Measurements from ENCODE around the gene SYT7. TPM values are rescaled to one million over a fixed set of nuclear protein-coding genes. Genes with fewer than 3 reads are reported as not detected.
A peak's percentile ranks its signal among the peaks of the same experiment; 100 is the strongest.

SYT7 gene
- total RNA-seq, 1 donor from 2014 or later = 93.6 TPM

GRCh38 chr11:61477727-61478148, 103.1 kb downstream of the SYT7 start:
- peak; percentile 97 for TF ChIP-seq CTCF (IDR thresholded peaks at IDR 0.05; ENCODE audit: partially characterized antibody, unreplicated experiment)
- peak; percentile 84 for DNase-seq
- Mint-ChIP-seq H3K9me3 (ENCODE audit: unreplicated experiment) (peaks cover 2% of the 10 kb centered on the region), H3K27me3 (ENCODE audit: unreplicated experiment) (peaks cover 8% of the 10 kb centered on the region), H3K27ac (ENCODE audit: unreplicated experiment) (no peak overlapping the region), H3K4me3 (ENCODE audit: unreplicated experiment) (no peak overlapping the region), H3K36me3 (ENCODE audit: unreplicated experiment) (peaks cover 10% of the 10 kb centered on the region), H3K4me1 (ENCODE audit: low read depth, unreplicated experiment) (peaks cover 22% of the 10 kb centered on the region)

- Mint-ChIP-seq H3K36me3 (ENCODE audit: unreplicated experiment) (peaks cover 10% of the 10 kb centered on the region), H3K4me1 (ENCODE audit: low read depth, unreplicated experiment) (peaks cover 21% of the 10 kb centered on the region), H3K4me3 (ENCODE audit: unreplicated experiment) (peak overlapping the region; percentile 30), H3K27ac (ENCODE audit: unreplicated experiment) (no peak overlapping the region), H3K27me3 (ENCODE audit: unreplicated experiment) (peaks cover 8% of the 10 kb centered on the region), H3K9me3 (ENCODE audit: unreplicated experiment) (peaks cover 2% of the 10 kb centered on the region)
- no peak for TF ChIP-seq CTCF (IDR thresholded peaks at IDR 0.05; ENCODE audit: partially characterized antibody, unreplicated experiment)
- DNase-seq = no peak
Observed at GRCh38 chr11:61477126-61477525, 103.8 kb downstream of the SYT7 start.

GRCh38 chr11:61476371-61476770, 104.5 kb downstream of the SYT7 start:
- Mint-ChIP-seq H3K27ac (ENCODE audit: unreplicated experiment) (no peak overlapping the region), H3K4me3 (ENCODE audit: unreplicated experiment) (no peak overlapping the region)

GRCh38 chr11:61475433-61475832, 105.4 kb downstream of the SYT7 start:
- no peak overlapping the region for H3K4me3 Mint-ChIP-seq (ENCODE audit: unreplicated experiment)
- H3K4me1 Mint-ChIP-seq (ENCODE audit: low read depth, unreplicated experiment) = peaks cover 7% of the 10 kb centered on the region
- TF ChIP-seq CTCF (IDR thresholded peaks at IDR 0.05; ENCODE audit: partially characterized antibody, unreplicated experiment) = no peak
- peaks cover 7% of the 10 kb centered on the region for H3K27me3 Mint-ChIP-seq (ENCODE audit: unreplicated experiment)
- no peak overlapping the region for H3K27ac Mint-ChIP-seq (ENCODE audit: unreplicated experiment)
- H3K9me3 Mint-ChIP-seq (ENCODE audit: unreplicated experiment) = no peaks in the 10 kb centered on the region
- peaks cover 10% of the 10 kb centered on the region for H3K36me3 Mint-ChIP-seq (ENCODE audit: unreplicated experiment)
- no peak for DNase-seq

More at GRCh38 chr11:61476371-61476770, 104.5 kb downstream of the SYT7 start:
- Mint-ChIP-seq H3K4me1 (ENCODE audit: low read depth, unreplicated experiment) (peaks cover 13% of the 10 kb centered on the region), H3K27me3 (ENCODE audit: unreplicated experiment) (peaks cover 8% of the 10 kb centered on the region), H3K9me3 (ENCODE audit: unreplicated experiment) (peaks cover 2% of the 10 kb centered on the region), H3K36me3 (ENCODE audit: unreplicated experiment) (peaks cover 10% of the 10 kb centered on the region)
- no peak for TF ChIP-seq CTCF (IDR thresholded peaks at IDR 0.05; ENCODE audit: partially characterized antibody, unreplicated experiment)
- DNase-seq = no peak

GRCh38 chr11:61474013-61474643, 106.7 kb downstream of the SYT7 start:
- peak overlapping the region; percentile 2 for H3K4me3 Mint-ChIP-seq (ENCODE audit: unreplicated experiment)
- peaks cover 3% of the 10 kb centered on the region for H3K4me1 Mint-ChIP-seq (ENCODE audit: low read depth, unreplicated experiment)
- no peak for DNase-seq
- H3K36me3 Mint-ChIP-seq (ENCODE audit: unreplicated experiment) = peaks cover 10% of the 10 kb centered on the region
- no peaks in the 10 kb centered on the region for H3K9me3 Mint-ChIP-seq (ENCODE audit: unreplicated experiment)
- H3K27me3 Mint-ChIP-seq (ENCODE audit: unreplicated experiment) = peaks cover 4% of the 10 kb centered on the region
- TF ChIP-seq CTCF (IDR thresholded peaks at IDR 0.05; ENCODE audit: partially characterized antibody, unreplicated experiment) = no peak
- no peak overlapping the region for H3K27ac Mint-ChIP-seq (ENCODE audit: unreplicated experiment)

All from glutamatergic neuron (in vitro differentiated cells).